Panc1 (cell line): ENCODE data around the gene OR4N5. TPM values are rescaled to one million over a fixed set of nuclear protein-coding genes. Genes with fewer than 3 reads are reported as not detected.

Experiments used
- total RNA-seq: library from RNA; stranded (reverse); gene quantifications from one replicate; pipeline ENCODE4 v1.2.1, GENCODE V29; 2021; ENCODE audit not compliant: unreplicated experiment

The OR4N5 gene
- total RNA-seq, 1 experiment from 2014 or later: not detected

Other genes starting within 250 kb of the OR4N5 start
- gene OR4K5, start 218.2 kb upstream of the OR4N5 start, total RNA-seq: not detected
- not detected for gene OR4K1, start 207.9 kb upstream of the OR4N5 start, total RNA-seq
- not detected for gene OR4K15, start 163.2 kb upstream of the OR4N5 start, total RNA-seq
- gene OR4Q2, start 136.7 kb upstream of the OR4N5 start, total RNA-seq: not detected
- gene OR4K14, start 119.5 kb upstream of the OR4N5 start, total RNA-seq: not detected
- not detected for gene OR4K13, start 102.8 kb upstream of the OR4N5 start, total RNA-seq
- gene OR4L1, start 78.8 kb upstream of the OR4N5 start, total RNA-seq: not detected
- gene OR4K17, start 28.1 kb upstream of the OR4N5 start, total RNA-seq: not detected
- not detected for gene OR11G2, start 52.1 kb downstream of the OR4N5 start, total RNA-seq
- not detected for gene OR11H6, start 84.9 kb downstream of the OR4N5 start, total RNA-seq
- not detected for gene OR11H7, start 90.2 kb downstream of the OR4N5 start, total RNA-seq
- not detected for gene OR11H4, start 100.5 kb downstream of the OR4N5 start, total RNA-seq
- 10.0 TPM for gene TTC5, start 167.1 kb downstream of the OR4N5 start, total RNA-seq
- 20.3 TPM for gene CCNB1IP1, start 194.5 kb downstream of the OR4N5 start, total RNA-seq
- gene PARP2, start 204.8 kb downstream of the OR4N5 start, total RNA-seq: 26.6 TPM